ENCODE measurements around the gene NANOS2.

The NANOS2 gene

DNA sequence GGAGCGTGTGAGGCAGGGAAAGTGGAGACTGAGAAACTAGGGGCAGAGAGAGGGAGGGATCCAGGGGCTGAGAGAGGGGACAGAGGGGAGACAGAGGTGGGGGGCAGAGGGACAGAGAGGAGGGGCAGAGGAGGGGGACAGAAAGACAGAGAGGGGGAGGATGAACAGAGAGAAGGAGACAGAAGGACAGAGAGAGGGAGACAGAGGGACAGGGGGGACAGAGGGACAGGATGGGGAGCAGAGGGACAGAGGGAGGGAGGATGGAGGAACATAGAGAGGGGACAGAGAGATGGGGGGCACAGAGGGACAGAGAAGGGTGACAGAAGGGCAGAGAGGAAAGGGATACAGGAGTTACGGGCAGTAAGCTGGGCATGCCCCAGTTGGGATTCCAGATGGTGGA, 14.7 kb upstream of the NANOS2 start:
- no peak for DNase-seq (ENCODE audit: low spot score)

DNA sequence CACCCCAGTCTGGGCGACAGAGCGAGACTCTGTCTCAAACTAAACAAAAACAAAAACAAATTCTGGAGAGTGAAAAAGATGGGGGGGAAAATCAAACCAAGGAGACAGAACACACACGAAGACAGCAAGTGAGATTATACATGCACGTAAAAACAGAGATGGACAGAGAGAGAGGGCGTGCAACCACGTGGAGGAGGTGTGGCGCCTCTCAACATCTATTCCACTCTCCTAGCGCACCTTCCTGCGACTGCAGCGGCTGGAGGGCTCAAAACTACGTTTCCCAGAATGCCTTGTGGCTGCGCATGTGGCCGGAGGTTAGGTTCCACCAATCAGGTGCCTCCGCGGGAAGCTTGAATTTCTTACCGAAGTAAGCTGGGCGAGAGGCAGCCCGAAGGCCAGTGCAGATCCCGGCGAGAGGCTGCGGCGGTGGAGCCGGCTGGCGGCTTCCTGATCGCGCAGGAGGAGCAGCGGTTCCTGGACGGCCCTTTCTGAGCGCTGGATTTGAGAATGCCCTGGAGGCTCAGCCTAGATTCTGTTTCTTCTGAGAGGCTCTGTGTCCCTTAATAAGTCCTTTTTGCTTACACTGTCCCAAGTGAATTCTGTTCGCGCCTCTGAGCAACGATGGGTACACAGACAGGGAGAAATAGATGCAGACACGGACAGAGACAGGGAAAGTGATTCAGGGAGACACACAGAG, 13.1 kb upstream of the NANOS2 start:
- DNase-seq (ENCODE audit: low spot score), result peak; percentile 89

DNA sequence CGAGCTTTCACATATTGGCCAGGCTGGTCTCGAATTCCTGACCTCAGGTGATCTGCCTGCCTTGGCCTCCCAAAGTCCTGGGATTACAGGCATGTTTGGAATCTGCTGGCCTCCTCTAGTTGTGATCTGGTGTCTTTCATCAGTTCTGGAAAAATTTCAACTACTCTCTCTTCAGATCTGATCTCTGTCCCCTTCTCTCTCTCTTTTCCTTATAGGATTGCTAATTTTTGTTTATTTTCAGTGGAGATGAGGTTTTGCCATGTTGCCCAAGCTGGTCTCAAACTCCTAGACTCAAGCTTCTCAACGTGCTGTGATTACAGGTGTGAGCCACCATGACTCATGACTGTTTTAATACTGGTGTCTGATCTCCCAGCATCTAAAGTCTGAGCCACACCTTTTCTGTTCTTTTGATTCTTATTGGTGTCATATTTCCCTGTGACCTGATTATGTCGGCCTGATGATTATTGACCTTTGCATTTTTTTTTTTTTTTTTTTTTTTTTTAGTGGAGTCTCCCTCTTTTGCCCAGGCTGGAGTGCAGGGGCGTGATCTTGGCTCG, 10.4 kb upstream of the NANOS2 start:
- DNase-seq (ENCODE audit: low spot score), result no peak

DNA sequence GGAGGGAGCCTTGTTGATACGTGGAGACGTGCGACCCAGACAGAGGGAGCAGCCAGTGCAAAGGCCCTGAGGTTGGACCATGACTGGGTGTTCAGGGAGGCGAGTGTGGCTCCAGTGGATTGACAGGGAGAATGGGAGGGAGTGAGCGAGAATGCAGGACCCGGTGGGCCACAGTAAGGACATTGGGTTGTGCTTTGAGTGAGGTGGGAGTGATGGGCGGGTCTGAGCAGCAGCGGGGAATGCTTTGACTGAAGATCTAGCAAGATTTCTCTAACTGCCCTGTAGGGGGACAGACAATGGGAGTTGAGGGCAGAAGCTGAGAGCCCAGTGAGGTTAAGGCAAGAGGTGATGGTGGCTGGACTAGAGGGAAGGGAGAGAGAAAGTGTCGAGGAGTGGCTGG, 7.7 kb upstream of the NANOS2 start:
- DNase-seq (ENCODE audit: low spot score), result no peak

DNA sequence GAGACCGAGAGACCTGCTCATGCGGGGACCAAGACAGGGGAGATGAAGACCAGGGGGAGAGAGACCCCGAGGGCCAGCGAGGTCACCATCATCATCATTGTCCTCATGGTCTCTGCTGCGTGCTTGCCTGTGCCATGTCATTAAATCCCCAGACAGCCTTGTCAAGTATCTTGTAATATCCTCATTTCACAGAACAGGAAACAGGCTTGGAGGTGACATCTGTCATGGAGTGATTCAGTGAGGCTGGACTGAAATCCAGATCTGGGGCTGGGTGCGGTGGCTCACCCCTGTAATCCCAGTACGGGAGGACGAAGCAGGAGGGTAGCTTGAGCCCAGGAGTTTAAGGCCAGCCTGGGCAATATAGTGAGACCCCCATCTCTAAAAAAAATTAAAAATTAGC, 5.9 kb upstream of the NANOS2 start:
- DNase-seq (ENCODE audit: low spot score), result no peak

DNA sequence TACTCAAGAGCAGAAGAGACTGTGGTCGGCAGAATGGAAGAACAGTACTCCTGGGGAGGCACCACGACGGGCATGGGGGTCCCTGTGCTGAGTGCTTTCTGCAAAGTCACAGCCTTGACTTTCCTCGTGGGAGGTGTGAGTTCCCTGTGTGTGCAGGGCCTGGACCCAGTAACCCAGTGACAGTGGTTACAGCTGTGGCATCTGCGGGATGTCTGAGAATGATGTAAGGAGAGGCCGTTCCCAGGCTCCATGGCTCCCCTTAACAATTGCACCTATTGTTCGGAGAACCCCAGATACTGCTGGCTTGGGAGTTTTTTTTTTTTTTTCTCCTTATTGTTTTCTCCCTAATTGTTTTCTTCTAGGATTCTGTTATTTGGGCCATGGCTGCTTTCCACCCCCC, 5.1 kb upstream of the NANOS2 start:
- DNase-seq (ENCODE audit: low spot score), result peak; percentile 93

DNA sequence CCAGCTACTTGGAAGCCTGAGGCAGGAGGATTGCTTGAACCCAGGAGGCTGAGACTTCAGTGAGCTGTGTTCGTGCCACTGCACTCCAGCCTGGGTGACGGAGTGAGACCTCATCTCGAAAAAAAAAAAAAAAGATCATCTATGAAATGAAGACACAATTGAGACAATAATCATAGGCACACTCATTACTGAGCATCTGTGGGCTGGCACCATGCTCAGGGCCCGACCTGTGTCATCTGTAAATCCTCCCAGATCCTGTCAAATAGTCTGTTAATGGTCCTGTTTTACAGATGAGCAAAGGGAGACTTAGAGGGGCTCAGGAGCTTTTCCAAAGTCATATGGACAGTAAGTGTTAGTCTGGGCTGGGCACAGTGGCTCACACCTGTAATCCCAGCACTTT, 4.1 kb upstream of the NANOS2 start:
- no peak for DNase-seq (ENCODE audit: low spot score)

DNA sequence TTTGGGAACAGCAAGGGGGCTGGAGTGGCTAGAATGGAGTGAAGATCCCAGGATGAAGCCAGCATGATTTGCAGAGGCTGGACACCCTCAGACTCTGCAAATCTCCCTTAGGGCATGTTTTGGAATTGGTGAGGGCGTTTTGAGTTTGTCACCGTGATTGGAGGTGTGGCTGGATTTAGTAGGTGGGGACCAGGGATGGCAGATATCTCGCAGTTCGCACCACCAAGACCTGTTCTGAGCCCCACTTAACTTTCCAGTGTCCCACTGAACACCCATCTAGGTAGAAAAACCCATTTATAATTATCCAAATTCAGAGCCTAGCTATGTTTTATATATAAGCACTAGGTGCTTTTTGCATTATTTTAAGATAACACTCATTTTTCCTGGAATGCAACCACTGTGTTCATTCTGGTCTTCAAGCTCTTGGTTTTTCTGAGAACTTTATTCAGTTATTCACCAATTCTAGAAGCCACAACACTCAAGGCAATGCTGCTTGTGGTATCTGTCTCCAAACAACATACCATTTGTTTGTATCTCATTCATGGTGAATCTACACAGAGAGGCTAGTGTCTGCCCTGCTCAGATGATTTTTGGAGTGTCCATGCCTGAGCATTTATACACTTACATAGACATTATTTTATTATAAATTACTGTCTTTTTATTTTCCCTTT, 3.0 kb upstream of the NANOS2 start:
- peak; percentile 96 for DNase-seq (ENCODE audit: low spot score)

DNA sequence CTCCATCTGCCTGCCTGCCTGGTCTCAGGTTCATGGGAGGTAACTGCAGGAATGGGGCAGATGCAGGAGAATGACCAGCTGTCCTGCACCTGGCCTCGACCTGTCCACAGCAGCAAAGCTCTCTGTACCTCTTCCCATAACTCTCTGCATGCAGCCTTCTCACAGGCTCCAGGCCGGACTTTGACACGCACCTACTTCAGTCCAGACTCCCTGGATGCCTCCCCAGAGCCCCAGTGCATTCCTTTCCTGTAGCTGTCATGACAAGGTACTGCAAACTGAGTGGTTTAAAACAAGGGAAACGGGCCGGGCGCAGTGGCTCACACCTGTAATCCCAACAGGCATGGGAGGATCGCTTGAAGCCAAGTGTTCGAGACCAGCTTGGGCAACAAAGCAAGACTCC, 3.3 kb downstream of the NANOS2 start:
- DNase-seq (ENCODE audit: low spot score), result no peak

DNA sequence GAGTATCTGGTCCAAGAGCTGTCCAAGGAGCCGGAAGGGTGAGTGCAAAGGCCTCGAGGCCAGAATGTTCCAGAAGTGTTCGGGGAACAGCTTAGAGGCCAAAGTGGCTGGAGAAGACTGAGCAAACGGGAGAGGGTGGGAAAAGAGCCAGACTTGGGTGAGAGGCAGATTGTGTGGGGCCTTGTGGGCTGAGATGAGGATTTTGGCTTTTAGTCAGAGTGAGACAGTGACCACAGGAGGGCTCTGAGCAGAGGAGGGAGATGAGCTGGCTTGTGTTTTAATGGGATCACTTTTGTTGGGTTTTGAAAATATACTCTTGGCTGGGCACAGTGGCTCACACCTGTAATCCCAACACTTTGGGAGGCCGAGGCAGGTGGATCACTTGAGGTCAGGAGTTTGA, 5.6 kb downstream of the NANOS2 start:
- DNase-seq (ENCODE audit: low spot score), result no peak

DNA sequence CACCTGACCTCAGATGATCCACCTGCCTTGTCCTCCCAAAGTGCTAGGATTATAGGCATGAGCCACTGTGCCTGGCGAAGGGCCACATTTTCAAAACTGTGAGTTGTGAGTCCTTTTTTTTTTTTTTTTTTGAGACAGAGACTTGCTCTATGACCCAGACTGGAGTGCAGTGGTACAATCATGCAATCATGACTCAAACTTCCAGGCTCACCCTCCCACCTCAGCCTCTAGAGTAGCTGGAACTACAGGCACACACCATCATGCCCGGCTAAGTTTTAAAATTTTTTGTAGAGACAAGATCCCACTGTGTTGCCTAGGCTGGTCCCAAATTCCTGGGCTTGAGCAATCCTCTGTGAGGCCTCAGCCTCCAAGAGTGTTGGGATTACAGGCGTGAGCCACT, 8.4 kb downstream of the NANOS2 start:
- DNase-seq (ENCODE audit: low spot score), result no peak

DNA sequence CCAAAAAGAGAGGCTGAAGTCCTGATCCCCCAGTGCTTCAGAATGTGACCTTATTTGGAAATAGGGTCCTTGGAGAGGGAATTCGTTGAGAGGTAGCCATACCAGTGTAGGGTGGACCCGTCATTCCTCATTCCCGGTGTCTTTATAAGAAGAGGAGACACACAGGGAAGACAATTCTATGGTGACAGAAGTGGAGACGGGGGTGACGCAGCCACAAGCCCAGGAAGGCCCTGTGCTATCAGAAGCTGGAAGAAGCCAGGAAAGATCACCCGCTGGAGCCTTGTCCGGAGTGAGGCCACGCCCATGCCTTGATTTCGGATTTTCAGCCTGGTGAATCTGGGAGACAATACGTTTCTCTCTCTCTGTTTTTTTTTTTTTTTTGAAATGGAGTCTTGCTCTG, 9.6 kb downstream of the NANOS2 start:
- DNase-seq (ENCODE audit: low spot score), result no peak

DNA sequence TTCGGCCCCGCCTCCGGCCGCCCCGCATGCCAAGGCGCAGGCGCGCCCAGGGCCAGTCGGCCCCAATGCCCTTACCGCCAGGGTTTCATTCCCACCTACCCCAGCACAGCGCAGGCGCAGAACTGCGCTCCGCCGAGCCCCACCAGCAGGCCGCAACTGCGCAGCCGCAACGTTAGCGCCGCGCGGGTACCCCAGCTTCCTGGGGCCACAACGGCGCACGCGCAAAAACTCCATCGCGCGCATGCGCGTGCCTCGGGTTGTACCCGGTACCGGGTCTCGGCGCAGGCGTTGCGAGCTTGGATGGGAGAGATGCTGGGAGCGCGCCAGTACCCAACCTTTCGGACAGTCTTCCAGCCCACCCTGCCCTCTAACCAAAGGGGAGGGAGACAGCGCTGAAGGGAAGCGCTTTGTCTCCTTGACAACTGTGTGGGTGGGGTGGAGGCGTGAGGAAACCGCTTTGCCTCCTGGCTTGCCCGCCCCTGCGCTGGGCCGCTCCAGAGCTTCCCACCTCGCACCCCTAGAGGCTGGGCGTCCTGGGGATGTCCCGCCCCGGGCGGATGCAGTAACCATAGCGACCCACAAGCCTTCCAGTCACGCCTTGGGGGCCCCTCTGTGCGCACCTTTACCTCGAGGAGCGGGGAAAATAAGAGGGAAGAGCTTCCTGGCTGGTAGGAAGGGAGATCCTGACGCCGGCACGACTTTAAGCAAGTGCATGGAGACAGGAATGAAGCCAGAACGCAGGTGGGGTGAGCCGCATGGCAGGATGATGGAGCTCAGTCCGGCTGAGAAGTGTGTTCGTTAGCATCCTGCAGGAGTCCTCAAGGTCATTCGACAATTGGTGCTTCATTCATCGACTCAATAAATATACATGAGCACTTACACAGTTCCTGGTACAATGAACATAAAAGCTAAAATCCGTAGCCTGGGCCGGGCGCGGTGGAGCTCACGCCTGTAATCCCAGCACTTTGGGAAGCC, 11.6 kb downstream of the NANOS2 start:
- peak; percentile 98 for DNase-seq (ENCODE audit: low spot score)

DNA sequence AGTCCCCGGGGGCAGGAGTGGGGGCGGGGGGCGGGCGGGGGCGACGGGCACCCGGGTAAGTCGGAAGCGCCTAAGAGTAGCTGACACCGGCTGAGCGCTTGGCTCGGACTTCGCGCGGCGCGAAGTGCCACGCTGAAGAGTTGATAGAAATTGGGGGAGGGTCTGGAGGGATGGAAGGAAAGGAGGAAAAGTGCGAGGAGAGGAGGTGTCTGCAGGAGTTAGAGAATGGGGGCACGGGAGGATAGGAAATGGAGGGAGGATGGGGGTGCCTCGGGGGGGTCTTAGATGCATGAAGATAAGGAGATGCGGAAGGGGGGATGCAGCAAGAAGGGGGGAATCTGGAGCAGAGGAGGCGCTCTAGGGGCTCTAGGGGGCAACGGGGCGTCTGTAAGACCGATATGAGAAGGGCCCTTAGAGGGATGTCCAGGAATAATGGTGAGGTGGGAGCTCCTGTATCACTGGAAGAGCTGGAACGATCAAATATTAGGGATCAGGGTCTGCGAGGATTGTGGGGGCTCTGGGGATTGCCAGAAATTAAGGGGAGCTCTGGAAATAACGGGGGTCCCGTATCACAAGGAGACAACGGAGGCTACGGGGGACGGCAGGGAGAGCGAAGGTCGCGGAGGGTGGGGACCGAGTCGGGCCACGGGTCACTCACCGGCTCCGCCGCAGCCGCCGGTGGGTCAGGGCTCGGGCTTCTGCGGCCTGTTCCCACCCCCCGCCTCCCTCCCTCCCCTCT, 12.5 kb downstream of the NANOS2 start, which contains the start of gene MYPOP:
TSS of gene MYPOP (minus strand) at position 702 of the 739 bp plus-strand sequence. CDS start 840 bp downstream, outside the sequence.
- no peak for DNase-seq (ENCODE audit: low spot score)

DNA sequence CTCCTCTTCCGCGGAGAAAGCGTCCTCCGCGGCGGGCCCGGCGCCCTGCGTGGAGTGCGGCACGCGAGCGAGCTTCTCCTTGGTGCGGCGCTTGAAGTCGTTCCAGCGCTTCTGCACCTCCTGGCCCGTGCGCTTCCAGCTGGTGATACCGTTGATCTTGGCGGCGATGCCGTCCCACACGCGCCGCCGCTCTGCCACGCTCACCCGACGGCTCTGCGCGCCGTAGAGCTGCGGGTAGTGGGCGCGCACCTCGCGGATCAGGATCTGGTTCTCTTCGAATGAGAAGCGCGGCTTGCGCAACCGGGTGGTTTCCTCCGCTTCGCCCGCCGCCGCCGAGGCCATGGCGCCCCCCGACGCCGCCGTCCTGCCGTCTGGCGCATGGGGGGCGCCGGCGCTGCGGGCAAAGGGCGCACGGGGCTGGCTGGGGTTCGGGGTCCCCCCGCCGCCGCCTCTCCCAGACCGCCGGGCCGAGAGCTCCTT, 13.1 kb downstream of the NANOS2 start:
- no peak for DNase-seq (ENCODE audit: low spot score)

DNA sequence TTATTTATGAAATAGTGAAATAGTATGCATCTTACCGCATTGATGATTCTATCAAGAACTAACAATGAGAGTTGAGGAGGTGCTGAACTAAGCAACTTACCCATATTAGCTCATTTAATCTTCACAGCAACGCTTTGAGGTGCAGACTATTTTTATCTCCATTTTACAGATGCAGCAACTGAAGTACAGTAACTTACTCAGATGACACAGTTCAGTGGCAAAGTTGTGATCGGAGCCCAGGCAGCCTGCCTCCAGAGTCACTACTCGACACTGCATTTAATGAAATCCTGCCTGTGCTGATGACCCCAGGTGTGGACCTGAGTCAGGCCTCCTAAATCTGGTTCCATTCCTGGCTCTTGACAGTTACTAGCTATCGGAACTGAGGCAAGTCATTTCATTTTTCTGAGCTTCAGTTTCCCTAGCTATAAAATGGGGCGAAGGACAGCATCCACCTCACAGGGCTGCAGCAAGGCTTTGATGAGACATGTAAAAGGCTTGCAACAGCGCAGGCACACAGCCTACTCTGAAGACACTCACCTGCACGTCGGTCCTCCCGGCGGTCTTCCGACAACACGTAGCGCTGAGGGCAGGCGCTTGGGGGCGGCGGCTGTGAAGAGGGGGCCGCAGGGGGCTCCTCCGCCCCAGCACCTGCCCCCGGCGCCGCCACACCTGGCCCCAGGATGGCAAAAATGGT, 13.7 kb downstream of the NANOS2 start:
- DNase-seq (ENCODE audit: low spot score), result no peak

DNA sequence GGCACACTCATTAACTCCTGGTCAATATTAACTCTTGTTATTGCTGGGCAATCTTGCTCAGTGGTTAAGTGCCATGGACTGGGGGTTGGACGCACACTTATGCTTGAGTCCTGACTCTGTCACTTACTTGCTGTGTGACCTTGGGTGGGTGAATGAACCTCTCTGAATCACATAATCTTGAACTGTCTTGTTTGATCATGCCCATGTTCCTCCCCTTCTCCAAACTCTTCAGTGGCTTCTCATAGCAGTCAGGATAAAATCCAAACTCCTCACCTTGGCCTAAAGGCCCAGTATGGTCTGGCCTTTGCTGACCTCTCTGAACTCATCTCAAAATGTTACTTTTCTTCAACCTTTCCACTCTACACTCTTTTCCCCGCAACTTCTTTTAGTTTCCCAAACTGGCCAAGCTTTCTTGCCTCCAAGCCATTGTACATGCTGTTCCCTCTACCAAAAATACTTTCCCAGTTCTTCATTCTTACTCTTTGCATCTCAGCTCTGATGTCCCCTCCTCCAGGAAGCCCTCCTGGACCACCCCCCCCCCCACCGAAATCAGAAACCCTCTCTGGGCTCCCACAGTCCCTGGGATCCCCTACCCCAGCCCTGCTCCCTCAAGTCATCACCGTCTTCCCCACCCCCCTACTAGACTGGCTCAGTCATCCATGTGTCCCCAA, 14.5 kb downstream of the NANOS2 start:
- no peak for DNase-seq (ENCODE audit: low spot score)

DNA sequence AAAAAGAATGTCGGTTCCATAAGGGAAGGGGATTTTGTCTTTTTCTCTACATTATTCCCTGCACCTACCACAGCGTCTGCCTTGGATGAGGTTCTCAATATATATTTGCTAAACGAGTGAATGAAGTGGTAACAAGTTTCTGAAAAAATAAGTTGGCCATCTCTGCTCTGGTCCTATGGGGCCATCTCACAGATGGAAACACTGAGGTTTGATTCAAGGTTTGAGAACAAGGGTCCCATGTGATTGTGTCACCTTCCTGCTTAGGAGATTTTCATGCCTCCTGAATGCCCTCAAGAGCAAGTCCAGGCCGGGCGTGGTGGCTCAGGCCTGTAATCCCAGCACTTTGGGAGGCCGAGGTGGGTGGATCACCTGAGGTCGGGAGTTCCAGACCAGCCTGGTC, 15.3 kb downstream of the NANOS2 start:
- no peak for DNase-seq (ENCODE audit: low spot score)

DNA sequence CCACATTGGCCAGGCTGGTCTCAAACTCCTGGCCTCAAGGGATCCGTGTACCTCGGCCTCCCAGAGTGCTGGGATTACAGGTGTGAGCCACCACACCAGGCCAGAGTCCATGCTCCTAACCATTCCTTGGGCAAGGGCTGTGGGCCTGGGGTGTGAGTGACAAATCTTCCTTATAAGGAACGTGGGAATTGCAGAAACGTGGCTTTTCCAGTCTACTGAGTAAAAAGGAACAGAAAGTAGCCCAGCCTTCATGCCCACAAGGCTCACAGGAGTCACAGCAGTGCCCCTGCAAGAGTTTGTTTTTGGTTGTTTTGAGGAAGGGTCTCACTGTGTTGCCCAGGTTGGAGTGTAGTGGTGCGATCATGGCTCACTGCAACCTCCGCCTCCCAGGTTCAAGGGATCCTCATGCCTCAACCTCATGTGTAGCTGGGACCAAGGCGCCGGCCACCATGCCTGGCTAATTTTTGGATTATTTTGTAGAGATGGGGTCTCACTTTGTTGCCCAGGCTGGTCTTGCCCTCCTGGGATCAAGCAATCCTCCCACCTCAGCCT, 17.2 kb downstream of the NANOS2 start:
- DNase-seq (ENCODE audit: low spot score), result no peak

Measured in pons (tissue), 1 donor.